Neuronal stem cell (in vitro differentiated cells): ENCODE measurements around the gene HAUS6.

Experiments used
- DNase-seq: peaks from one replicate; pipeline ENCODE4 v3.0.0-alpha.2; 2013; ENCODE audit warnings: low spot score
- H2AFZ ChIP-seq: one replicate; pipeline ENCODE4 v1.6.1; 2013; ENCODE audit warnings: mild to moderate bottlenecking, low read length, inconsistent platforms
- H2AK5ac ChIP-seq: 2 replicates; pipeline ENCODE4 v1.6.1; 2013; ENCODE audit warnings: low read depth, mild to moderate bottlenecking, inconsistent platforms, low read length, moderate library complexity, mixed read lengths
- H2BK120ac ChIP-seq: 2 replicates; pipeline ENCODE4 v1.6.1; 2013; ENCODE audit warnings: low read depth, mild to moderate bottlenecking, inconsistent platforms, low read length, moderate library complexity, mixed read lengths
- H2BK12ac ChIP-seq: one replicate; pipeline ENCODE4 v1.6.1; 2013; ENCODE audit warnings: low read length, inconsistent platforms
- H2BK15ac ChIP-seq: 2 replicates; pipeline ENCODE4 v1.6.1; 2013; ENCODE audit warnings: mild to moderate bottlenecking, low read length, inconsistent platforms, mixed read lengths
- H2BK5ac ChIP-seq: one replicate; pipeline ENCODE4 v1.6.1; 2013; ENCODE audit warnings: inconsistent platforms, mild to moderate bottlenecking, low read length, moderate library complexity
- H3K14ac ChIP-seq: one replicate; pipeline ENCODE4 v1.6.1; 2013; ENCODE audit warnings: low read length, inconsistent platforms
- H3K18ac ChIP-seq: 2 replicates; pipeline ENCODE4 v1.6.1; 2013; ENCODE audit warnings: low read length, inconsistent platforms
- H3K23ac ChIP-seq: 2 replicates; pipeline ENCODE4 v1.6.1; 2013; ENCODE audit warnings: low read depth, mild to moderate bottlenecking, mixed read lengths, low read length, inconsistent platforms; ENCODE audit not compliant: poor library complexity
- H3K27ac ChIP-seq: replicated peaks from 3 replicates; pipeline ENCODE4 v1.5.1; 2013; ENCODE audit warnings: low read length, inconsistent platforms
- H3K27me3 ChIP-seq, 3 experiments: 2 replicates each; pipeline ENCODE4 v1.6.1; 2013; ENCODE audit warnings: low read length in 3 of 3, mild to moderate bottlenecking in 2 of 3, inconsistent platforms in 1 of 3, low read depth in 1 of 3, mixed read lengths in 1 of 3, moderate library complexity in 1 of 3; ENCODE audit not compliant: control insufficient read depth in 3 of 3, insufficient read depth in 3 of 3
- H3K36me3 ChIP-seq, 2 donors: replicated peaks in 1 of 2; 2 replicates each; pipeline ENCODE4 v1.6.1; 2013; ENCODE audit warnings: low read length in 2 of 2; ENCODE audit not compliant: control insufficient read depth in 2 of 2, insufficient read depth in 2 of 2
- H3K4ac ChIP-seq: 2 replicates; pipeline ENCODE4 v1.6.1; 2013; ENCODE audit warnings: inconsistent platforms, mild to moderate bottlenecking, low read length, moderate library complexity
- H3K4me1 ChIP-seq, 2 donors: 1 replicate in 1 of 2; 2 replicates in 1 of 2; pipeline ENCODE4 v1.6.1; 2013; ENCODE audit warnings: low read length in 2 of 2, low read depth in 1 of 2; ENCODE audit not compliant: control insufficient read depth in 2 of 2, insufficient read depth in 1 of 2
- H3K4me2 ChIP-seq: one replicate; pipeline ENCODE4 v1.6.1; 2013; ENCODE audit warnings: mild to moderate bottlenecking, low read length, inconsistent platforms; ENCODE audit not compliant: insufficient read depth, poor library complexity, severe bottlenecking
- H3K4me3 ChIP-seq, 2 donors: 2 replicates each; pipeline ENCODE4 v1.5.1; 2013; ENCODE audit warnings: low read length in 2 of 2, mild to moderate bottlenecking in 2 of 2, inconsistent platforms in 1 of 2, moderate library complexity in 1 of 2
- H3K79me1 ChIP-seq: one replicate; pipeline ENCODE4 v1.6.1; 2013; ENCODE audit warnings: low read depth, mild to moderate bottlenecking, inconsistent platforms, low read length, moderate library complexity
- H3K9ac ChIP-seq: one replicate; pipeline ENCODE4 v1.6.1; 2013; ENCODE audit warnings: mild to moderate bottlenecking, low read depth, low read length, inconsistent platforms; ENCODE audit not compliant: poor library complexity
- H3K9me3 ChIP-seq, 2 donors: replicated peaks in 1 of 2; 2 replicates each; pipeline versions ENCODE3 to v1.6.1; 2013; ENCODE audit warnings: low read length in 2 of 2, mild to moderate bottlenecking in 2 of 2, inconsistent platforms in 1 of 2, low read depth in 1 of 2, mixed read lengths in 1 of 2, moderate library complexity in 1 of 2; ENCODE audit not compliant: control insufficient read depth in 2 of 2, insufficient read depth in 1 of 2
- H4K8ac ChIP-seq: one replicate; pipeline ENCODE4 v1.6.1; 2013; ENCODE audit warnings: low read depth, mild to moderate bottlenecking, inconsistent platforms, low read length, moderate library complexity
- H4K91ac ChIP-seq: one replicate; pipeline ENCODE4 v1.6.1; 2013; ENCODE audit warnings: low read length, low read depth, mild to moderate bottlenecking, inconsistent platforms; ENCODE audit not compliant: poor library complexity
- whole genome bisulfite sequencing, 2 donors: extraction: QIAGEN DNeasy Blood & Tissue Kit; methylation state at CpG; one replicate each; pipeline ENCODE4 v1.1.7; 2013; ENCODE audit warnings: missing lambda C conversion rate in 2 of 2, mixed read lengths in 1 of 2; ENCODE audit not compliant: insufficient read length in 2 of 2, insufficient replicate concordance in 1 of 2; ENCODE audit errors: extremely low coverage in 2 of 2; 5-methylcytosine and 5-hydroxymethylcytosine counted together

HAUS6 gene

GRCh38 chr9:19148187-19148586 lies 45.5 kb upstream of the HAUS6 start:
- H2BK5ac ChIP-seq = no peak overlapping the region
- H2BK12ac ChIP-seq = no peak overlapping the region
- WGBS, 2 donors = no CpG with 5 or more reads among the region's 5 CpGs
- H3K9ac ChIP-seq = no peak overlapping the region
- no peak overlapping the region for H3K14ac ChIP-seq
- no peak overlapping the region for H3K4ac ChIP-seq
- peaks cover 0 to 2% of the 10 kb centered on the region in 2 donors for H3K4me1 ChIP-seq
- no peak overlapping the region for H2BK120ac ChIP-seq
- no peaks in the 10 kb centered on the region for H3K9me3 ChIP-seq
- no peak overlapping the region for H4K8ac ChIP-seq
- no peak overlapping the region for H3K23ac ChIP-seq
- no peak overlapping the region for H2AFZ ChIP-seq
- no peak overlapping the region for H4K91ac ChIP-seq
- no peak for DNase-seq
- no peak overlapping the region for H2BK15ac ChIP-seq
- H3K4me2 ChIP-seq = no peak overlapping the region
- H3K4me3 ChIP-seq = no peak overlapping the region
- H3K27ac ChIP-seq = no peak overlapping the region
- no peak overlapping the region for H2AK5ac ChIP-seq
- H3K27me3 ChIP-seq = no peaks in the 10 kb centered on the region
- H3K36me3 ChIP-seq = no peaks in the 10 kb centered on the region
- H3K79me1 ChIP-seq = no peaks in the 10 kb centered on the region
- H3K18ac ChIP-seq = no peak overlapping the region

GRCh38 chr9:19146441-19147024 lies 43.8 kb upstream of the HAUS6 start:
- Histone ChIP-seq H3K79me1 (no peaks in the 10 kb centered on the region), H2BK5ac (no peak overlapping the region), H3K4me1 (peaks cover 0 to 2% of the 10 kb centered on the region in 2 donors)

GRCh38 chr9:19145881-19146280 lies 43.2 kb upstream of the HAUS6 start:
- no peak for DNase-seq
- no peak overlapping the region for H3K9ac ChIP-seq
- H3K4me1 ChIP-seq = peaks cover 0 to 2% of the 10 kb centered on the region in 2 donors
- H3K27ac ChIP-seq = no peak overlapping the region
- H2AK5ac ChIP-seq = no peak overlapping the region
- no peak overlapping the region for H4K8ac ChIP-seq
- no peaks in the 10 kb centered on the region for H3K36me3 ChIP-seq
- H3K4me3 ChIP-seq = no peak overlapping the region
- no peak overlapping the region for H3K23ac ChIP-seq
- no peak overlapping the region for H2BK120ac ChIP-seq
- H3K18ac ChIP-seq = no peak overlapping the region
- H3K4me2 ChIP-seq = no peak overlapping the region
- H2BK15ac ChIP-seq = no peak overlapping the region
- H2AFZ ChIP-seq = no peak overlapping the region
- no peak overlapping the region for H2BK12ac ChIP-seq
- no peak overlapping the region for H3K4ac ChIP-seq
- no peaks in the 10 kb centered on the region for H3K79me1 ChIP-seq
- no peaks in the 10 kb centered on the region for H3K9me3 ChIP-seq
- H3K27me3 ChIP-seq = no peaks in the 10 kb centered on the region
- H2BK5ac ChIP-seq = no peak overlapping the region
- no CpG with 5 or more reads among the region's 5 CpGs for WGBS, 2 donors
- no peak overlapping the region for H3K14ac ChIP-seq
- no peak overlapping the region for H4K91ac ChIP-seq

More at GRCh38 chr9:19146441-19147024, 43.8 kb upstream of the HAUS6 start:
- no peak overlapping the region for H3K27ac ChIP-seq
- no peaks in the 10 kb centered on the region for H3K36me3 ChIP-seq
- H2BK120ac ChIP-seq = no peak overlapping the region
- H3K4me2 ChIP-seq = no peak overlapping the region
- H3K23ac ChIP-seq = no peak overlapping the region
- H2AFZ ChIP-seq = no peak overlapping the region
- H4K91ac ChIP-seq = no peak overlapping the region
- DNase-seq = no peak
- no peak overlapping the region for H3K18ac ChIP-seq
- no peak overlapping the region for H4K8ac ChIP-seq
- no peak overlapping the region for H2AK5ac ChIP-seq
- no peaks in the 10 kb centered on the region for H3K27me3 ChIP-seq
- H2BK12ac ChIP-seq = no peak overlapping the region
- no peak overlapping the region for H3K4ac ChIP-seq
- H3K9me3 ChIP-seq = no peaks in the 10 kb centered on the region
- no peak overlapping the region for H3K9ac ChIP-seq
- H3K4me3 ChIP-seq = no peak overlapping the region
- no peak overlapping the region for H3K14ac ChIP-seq
- H2BK15ac ChIP-seq = no peak overlapping the region
- WGBS, 2 donors = no CpG with 5 or more reads among the region's 7 CpGs

GRCh38 chr9:19140259-19140658 lies 37.6 kb upstream of the HAUS6 start:
- H3K4me1 ChIP-seq = no peaks in the 10 kb centered on the region
- DNase-seq = no peak

More at GRCh38 chr9:19140259-19140658, 37.6 kb upstream of the HAUS6 start:
- no peak overlapping the region for H3K4me3 ChIP-seq
- no peak overlapping the region for H3K14ac ChIP-seq
- H3K27me3 ChIP-seq = no peaks in the 10 kb centered on the region
- no peak overlapping the region for H2AK5ac ChIP-seq
- no peak overlapping the region for H3K23ac ChIP-seq
- no peak overlapping the region for H2AFZ ChIP-seq
- H3K9ac ChIP-seq = no peak overlapping the region
- H3K18ac ChIP-seq = no peak overlapping the region
- H3K79me1 ChIP-seq = no peaks in the 10 kb centered on the region
- H4K91ac ChIP-seq = no peak overlapping the region
- no peak overlapping the region for H2BK120ac ChIP-seq
- H3K9me3 ChIP-seq = no peaks in the 10 kb centered on the region
- no peak overlapping the region for H3K27ac ChIP-seq
- no peak overlapping the region for H2BK12ac ChIP-seq
- WGBS, 2 donors = 100% methylated on average over 2 of the region's 6 CpGs; no CpG with 5 or more reads in 1 of the 2 donors
- no peak overlapping the region for H2BK5ac ChIP-seq
- no peak overlapping the region for H2BK15ac ChIP-seq
- no peak overlapping the region for H3K4me2 ChIP-seq
- H3K36me3 ChIP-seq = no peaks in the 10 kb centered on the region
- no peak overlapping the region for H3K4ac ChIP-seq
- H4K8ac ChIP-seq = no peak overlapping the region
